Measurements from ENCODE around the gene NOS3. TPM values are rescaled to one million over a fixed set of nuclear protein-coding genes. Genes with fewer than 3 reads are reported as not detected.

NOS3 gene
- total and polyA plus RNA-seq, 9 of the 15 experiments (the other 6 are each of a cell fraction or from before 2014, with no cell fraction given) = 1.1 to 121 (median 23.6) TPM

DNA sequence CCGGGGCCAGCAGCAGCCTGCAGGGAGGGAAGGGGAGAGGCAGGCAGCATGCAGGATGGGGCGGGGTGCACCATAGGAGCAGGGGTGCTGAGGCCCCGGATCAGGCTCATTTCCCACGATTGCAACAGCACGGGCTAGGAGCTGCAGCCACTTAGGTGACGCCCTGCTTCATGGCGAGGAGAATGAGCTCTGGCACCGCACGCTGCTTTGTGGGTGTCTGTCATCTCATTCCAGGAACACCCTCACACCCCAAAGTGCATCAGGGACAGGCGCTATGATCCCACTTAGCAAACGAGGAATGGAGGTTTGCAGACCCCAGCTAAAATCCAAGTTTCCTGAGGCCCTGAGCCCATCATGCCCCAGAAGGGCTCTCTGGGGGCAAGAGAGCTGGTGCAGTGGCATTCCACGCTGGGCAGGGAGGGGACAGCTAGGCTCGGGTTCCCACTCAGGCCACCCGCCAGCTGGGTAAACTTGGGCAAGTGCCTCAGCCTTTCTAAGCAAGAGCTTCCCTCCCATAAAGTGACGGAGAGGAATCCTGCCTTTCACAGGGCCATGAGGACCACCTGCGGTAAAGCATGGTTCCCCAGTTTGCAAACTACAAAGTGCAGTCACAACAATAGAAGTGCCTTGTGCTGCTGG lies 22.0 kb upstream of the NOS3 start (continued):
- no peak for TF ChIP-seq NR2C2 (CRISPR knock-in tag; IDR thresholded peaks at IDR 0.05)
- TF ChIP-seq NR2C2 (tag; IDR thresholded peaks at IDR 0.05) = peak; percentile 36; the same call in 1 of the 2 replicates
- TF ChIP-seq, protein P1, sequence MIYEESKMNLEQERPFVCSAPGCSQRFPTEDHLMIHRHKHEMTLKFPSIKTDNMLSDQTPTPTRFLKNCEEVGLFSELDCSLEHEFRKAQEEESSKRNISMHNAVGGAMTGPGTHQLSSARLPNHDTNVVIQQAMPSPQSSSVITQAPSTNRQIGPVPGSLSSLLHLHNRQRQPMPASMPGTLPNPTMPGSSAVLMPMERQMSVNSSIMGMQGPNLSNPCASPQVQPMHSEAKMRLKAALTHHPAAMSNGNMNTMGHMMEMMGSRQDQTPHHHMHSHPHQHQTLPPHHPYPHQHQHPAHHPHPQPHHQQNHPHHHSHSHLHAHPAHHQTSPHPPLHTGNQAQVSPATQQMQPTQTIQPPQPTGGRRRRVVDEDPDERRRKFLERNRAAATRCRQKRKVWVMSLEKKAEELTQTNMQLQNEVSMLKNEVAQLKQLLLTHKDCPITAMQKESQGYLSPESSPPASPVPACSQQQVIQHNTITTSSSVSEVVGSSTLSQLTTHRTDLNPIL (CRISPR knock-in tag; IDR thresholded peaks at IDR 0.05) = no peak
- TF ChIP-seq CEBPG (CRISPR knock-in tag; IDR thresholded peaks at IDR 0.05) = peak; percentile 97
- peak in 1 of 2 experiments; percentile 89; a peak in 2 of 4 replicates for TF ChIP-seq CEBPG (tag; conservative IDR thresholded peaks at IDR 0.05 in 1 of 2, IDR thresholded peaks at IDR 0.05 in 1 of 2)
- peak in 1 of 2 experiments; percentile 23; a peak in 1 of 4 replicates for TF ChIP-seq RCOR1 (IDR thresholded peaks at IDR 0.05; ENCODE audit: borderline replicate concordance in 1 of 2, low read depth in 2 of 2, low read length in 2 of 2)
- TF ChIP-seq FOS (IDR thresholded peaks at IDR 0.05; ENCODE audit: extremely low read depth, insufficient read length) = no peak
- TF ChIP-seq JUND (IDR thresholded peaks at IDR 0.05; ENCODE audit: borderline replicate concordance, low read depth, low read length) = 0 out of 2 replicates have a peak, but pooled peaks have one; percentile 16
- TF ChIP-seq JUND (tag; IDR thresholded peaks at IDR 0.05; ENCODE audit: borderline replicate concordance, low read depth, low read length) = no peak
- TF ChIP-seq KLF10 (CRISPR knock-in tag; IDR thresholded peaks at IDR 0.05) = no peak
- TF ChIP-seq, protein P2, sequence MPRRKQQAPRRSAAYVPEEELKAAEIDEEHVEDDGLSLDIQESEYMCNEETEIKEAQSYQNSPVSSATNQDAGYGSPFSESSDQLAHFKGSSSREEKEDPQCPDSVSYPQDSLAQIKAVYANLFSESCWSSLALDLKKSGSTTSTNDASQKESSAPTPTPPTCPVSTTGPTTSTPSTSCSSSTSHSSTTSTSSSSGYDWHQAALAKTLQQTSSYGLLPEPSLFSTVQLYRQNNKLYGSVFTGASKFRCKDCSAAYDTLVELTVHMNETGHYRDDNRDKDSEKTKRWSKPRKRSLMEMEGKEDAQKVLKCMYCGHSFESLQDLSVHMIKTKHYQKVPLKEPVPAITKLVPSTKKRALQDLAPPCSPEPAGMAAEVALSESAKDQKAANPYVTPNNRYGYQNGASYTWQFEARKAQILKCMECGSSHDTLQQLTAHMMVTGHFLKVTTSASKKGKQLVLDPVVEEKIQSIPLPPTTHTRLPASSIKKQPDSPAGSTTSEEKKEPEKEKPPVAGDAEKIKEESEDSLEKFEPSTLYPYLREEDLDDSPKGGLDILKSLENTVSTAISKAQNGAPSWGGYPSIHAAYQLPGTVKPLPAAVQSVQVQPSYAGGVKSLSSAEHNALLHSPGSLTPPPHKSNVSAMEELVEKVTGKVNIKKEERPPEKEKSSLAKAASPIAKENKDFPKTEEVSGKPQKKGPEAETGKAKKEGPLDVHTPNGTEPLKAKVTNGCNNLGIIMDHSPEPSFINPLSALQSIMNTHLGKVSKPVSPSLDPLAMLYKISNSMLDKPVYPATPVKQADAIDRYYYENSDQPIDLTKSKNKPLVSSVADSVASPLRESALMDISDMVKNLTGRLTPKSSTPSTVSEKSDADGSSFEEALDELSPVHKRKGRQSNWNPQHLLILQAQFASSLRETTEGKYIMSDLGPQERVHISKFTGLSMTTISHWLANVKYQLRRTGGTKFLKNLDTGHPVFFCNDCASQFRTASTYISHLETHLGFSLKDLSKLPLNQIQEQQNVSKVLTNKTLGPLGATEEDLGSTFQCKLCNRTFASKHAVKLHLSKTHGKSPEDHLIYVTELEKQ (CRISPR knock-in tag; IDR thresholded peaks at IDR 0.05) = no peak
- TF ChIP-seq MAZ (CRISPR knock-in tag; conservative IDR thresholded peaks at IDR 0.05 in 1 of 2, IDR thresholded peaks at IDR 0.05 in 1 of 2) = peak; percentile 41 to 61; a peak in 3 of 4 replicates
- peak; percentile 27; the same call in 1 of the 2 replicates for TF ChIP-seq ZNF239 (CRISPR knock-in tag; IDR thresholded peaks at IDR 0.05)
- no peak for TF ChIP-seq SIN3B (IDR thresholded peaks at IDR 0.05; ENCODE audit: low read depth)
- no peak for TF ChIP-seq EWSR1 (IDR thresholded peaks at IDR 0.05; ENCODE audit: borderline replicate concordance, low read depth, partially characterized antibody)
- no peak for TF ChIP-seq FOXJ2 (tag; IDR thresholded peaks at IDR 0.05)
- TF ChIP-seq NCOR1 (IDR thresholded peaks at IDR 0.05) = no peak
- no peak for TF ChIP-seq MXI1 (IDR thresholded peaks at IDR 0.05; ENCODE audit: low read depth, low read length)
- no peak for TF ChIP-seq ZNF699 (CRISPR knock-in tag; IDR thresholded peaks at IDR 0.05; ENCODE audit: insufficient replicate concordance)
- TF ChIP-seq, protein P3, sequence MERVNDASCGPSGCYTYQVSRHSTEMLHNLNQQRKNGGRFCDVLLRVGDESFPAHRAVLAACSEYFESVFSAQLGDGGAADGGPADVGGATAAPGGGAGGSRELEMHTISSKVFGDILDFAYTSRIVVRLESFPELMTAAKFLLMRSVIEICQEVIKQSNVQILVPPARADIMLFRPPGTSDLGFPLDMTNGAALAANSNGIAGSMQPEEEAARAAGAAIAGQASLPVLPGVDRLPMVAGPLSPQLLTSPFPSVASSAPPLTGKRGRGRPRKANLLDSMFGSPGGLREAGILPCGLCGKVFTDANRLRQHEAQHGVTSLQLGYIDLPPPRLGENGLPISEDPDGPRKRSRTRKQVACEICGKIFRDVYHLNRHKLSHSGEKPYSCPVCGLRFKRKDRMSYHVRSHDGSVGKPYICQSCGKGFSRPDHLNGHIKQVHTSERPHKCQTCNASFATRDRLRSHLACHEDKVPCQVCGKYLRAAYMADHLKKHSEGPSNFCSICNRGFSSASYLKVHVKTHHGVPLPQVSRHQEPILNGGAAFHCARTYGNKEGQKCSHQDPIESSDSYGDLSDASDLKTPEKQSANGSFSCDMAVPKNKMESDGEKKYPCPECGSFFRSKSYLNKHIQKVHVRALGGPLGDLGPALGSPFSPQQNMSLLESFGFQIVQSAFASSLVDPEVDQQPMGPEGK (CRISPR knock-in tag; IDR thresholded peaks at IDR 0.05; ENCODE audit: borderline replicate concordance) = no peak

Data from K562 (cell line).